ENCODE results near the gene SDR39U1. TPM values are rescaled to one million over a fixed set of nuclear protein-coding genes. Genes with fewer than 3 reads are reported as not detected.

SDR39U1 gene
- total RNA-seq, 4 donors from 2014 or later: 12.8 to 87.5 (median 33.0) TPM

DNA sequence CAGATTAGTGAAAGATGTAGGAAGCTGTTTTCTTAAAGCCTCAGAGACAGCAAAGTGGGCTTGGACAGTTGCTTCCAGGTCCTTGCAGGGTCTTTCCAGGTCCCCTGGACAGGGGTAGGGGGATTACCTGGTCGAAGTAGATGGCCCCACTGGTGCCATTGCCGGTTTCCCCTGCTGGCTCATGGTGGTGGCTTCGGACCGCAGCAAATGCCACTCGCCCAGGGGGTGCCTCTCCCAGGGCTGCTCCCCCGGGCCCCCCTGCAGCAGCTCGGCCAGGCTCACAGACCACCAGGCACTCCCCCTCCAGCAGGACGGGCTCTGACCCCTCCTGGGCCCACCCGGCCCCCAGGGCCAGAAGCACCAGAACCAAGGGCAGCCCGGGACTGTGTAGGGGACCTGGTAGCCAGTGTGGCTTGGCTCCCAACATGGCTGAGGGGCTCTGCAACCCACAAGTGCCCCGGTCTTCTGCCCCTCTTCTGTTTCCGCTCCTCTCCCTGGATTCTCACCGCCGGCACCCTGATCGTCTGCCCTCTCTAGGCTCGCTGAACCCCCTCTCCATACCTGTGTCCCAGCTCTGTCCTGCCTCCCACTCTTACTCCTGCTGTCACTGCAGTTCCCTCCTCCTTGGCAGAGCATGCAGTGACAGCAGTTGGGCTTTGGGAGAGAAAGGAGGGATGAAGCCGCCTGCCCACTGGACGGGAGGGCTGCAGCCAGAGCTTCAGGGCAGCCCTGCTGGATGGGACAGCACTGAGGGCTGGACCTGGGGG, 13.8 kb downstream of the SDR39U1 start:
- peaks cover 0 to 11% of the 10 kb centered on the region in 2 donors for H3K4me1 ChIP-seq
- no peaks in the 10 kb centered on the region for H3K27me3 ChIP-seq
- H3K36me3 ChIP-seq: no peaks in the 10 kb centered on the region
- intact Hi-C loops (cut with DNase I; ENCODE audit: low total_unique reads): no loop called here
- no peaks in the 10 kb centered on the region for H3K9me3 ChIP-seq
- H3K4me3 ChIP-seq: peak overlapping the region in 1 of 2 donors; percentile 82
- peak overlapping the region; percentile 85 to 95 for H3K27ac ChIP-seq
- peak in 1 of 2 donors; percentile 22 for DNase-seq
- no peak for TF ChIP-seq POLR2A (IDR thresholded peaks at IDR 0.05)
- TF ChIP-seq, protein P1, sequence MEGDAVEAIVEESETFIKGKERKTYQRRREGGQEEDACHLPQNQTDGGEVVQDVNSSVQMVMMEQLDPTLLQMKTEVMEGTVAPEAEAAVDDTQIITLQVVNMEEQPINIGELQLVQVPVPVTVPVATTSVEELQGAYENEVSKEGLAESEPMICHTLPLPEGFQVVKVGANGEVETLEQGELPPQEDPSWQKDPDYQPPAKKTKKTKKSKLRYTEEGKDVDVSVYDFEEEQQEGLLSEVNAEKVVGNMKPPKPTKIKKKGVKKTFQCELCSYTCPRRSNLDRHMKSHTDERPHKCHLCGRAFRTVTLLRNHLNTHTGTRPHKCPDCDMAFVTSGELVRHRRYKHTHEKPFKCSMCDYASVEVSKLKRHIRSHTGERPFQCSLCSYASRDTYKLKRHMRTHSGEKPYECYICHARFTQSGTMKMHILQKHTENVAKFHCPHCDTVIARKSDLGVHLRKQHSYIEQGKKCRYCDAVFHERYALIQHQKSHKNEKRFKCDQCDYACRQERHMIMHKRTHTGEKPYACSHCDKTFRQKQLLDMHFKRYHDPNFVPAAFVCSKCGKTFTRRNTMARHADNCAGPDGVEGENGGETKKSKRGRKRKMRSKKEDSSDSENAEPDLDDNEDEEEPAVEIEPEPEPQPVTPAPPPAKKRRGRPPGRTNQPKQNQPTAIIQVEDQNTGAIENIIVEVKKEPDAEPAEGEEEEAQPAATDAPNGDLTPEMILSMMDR (IDR thresholded peaks at IDR 0.05): no peak

DNA sequence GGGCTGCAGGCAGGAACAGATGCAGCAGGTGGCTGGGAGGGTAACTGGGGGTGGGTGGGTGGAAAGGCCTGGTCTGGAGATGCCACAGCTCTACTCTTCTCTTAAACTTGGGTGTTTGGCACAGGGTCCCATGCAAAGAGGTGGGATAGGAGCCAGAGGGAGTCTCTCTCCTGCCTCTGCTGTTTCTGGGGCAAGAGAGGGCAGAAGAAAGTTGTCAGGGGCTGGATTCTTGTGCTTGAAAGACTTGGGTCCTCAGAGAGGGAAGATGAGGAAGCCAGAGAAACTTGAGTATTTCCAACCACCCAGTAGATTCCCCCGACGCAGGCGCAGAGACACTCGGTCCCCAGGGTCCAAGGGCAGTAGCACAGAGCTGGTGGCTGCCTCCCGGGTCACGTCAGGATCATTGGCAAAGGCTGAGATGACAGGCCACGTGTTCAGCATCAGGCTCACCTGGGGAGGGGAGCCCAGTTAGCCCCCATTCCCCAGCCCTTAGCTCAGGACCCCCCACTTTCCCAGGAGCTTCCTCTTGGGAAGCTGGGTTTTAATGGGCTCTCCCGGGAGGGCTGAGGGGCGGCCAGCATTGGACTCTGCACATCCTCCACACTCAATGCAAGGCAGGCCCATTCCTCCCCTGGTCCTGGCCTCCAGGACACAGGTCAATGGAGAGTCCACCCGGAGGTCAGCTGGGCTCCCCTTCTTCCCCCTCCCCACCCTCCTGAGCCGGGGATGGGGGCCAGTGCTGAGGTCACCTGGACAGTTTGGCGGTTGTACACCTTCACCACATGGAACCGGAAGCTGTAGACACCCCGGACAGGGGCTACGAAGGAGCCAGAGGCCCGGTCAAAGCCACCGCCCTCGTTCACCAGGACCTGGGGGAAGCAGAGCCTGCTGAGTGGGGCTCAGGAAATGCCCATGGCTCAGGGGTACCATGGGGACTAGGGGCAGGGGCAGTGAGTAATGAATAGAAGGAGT, 14.8 kb downstream of the SDR39U1 start:
- no peaks in the 10 kb centered on the region for H3K27me3 ChIP-seq
- intact Hi-C loops (cut with DNase I; ENCODE audit: low total_unique reads): no loop called here
- no peaks in the 10 kb centered on the region for H3K9me3 ChIP-seq
- H3K4me3 ChIP-seq: no peak overlapping the region
- H3K4me1 ChIP-seq: peaks cover 0 to 11% of the 10 kb centered on the region in 2 donors
- no peaks in the 10 kb centered on the region for H3K36me3 ChIP-seq
- H3K27ac ChIP-seq: peak overlapping the region in 1 of 2 donors; percentile 85
- DNase-seq: peak in 1 of 2 donors; percentile 21
- TF ChIP-seq POLR2A (IDR thresholded peaks at IDR 0.05): no peak
- TF ChIP-seq, protein P1 (IDR thresholded peaks at IDR 0.05): no peak

DNA sequence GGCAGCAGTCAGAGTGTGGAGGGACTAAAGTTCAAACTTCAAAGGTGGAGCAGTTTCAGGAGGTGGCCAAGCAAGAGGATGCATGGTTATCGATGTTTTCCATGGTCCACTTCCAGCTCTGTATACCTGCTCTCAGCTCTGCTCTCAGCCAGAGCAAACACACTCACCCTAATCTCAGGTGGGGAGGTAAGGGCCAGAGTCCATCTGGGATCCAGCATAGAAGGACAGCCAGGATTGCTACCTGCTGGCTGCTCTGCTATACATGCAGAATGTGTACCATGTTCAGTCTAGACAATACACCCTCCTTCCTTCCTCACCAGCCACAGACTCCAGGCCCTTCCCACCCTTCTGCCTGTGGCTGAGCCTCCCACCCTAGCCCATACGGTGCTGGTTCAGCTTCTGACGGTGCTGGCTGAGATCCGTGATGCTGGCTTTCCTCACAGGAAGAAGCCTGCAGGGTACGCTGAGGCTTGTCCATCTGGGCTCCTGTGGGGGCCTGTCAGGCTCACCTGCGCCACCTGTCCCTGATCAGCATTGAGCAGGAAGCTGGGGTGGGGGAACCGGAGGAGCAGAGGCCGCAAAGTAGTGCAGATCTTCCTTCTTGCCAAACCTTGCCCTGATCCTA, 15.6 kb downstream of the SDR39U1 start:
- Histone ChIP-seq H3K36me3 (no peaks in the 10 kb centered on the region), H3K4me1 (peaks cover 0 to 6% of the 10 kb centered on the region in 2 donors), H3K27me3 (no peaks in the 10 kb centered on the region), H3K4me3 (no peak overlapping the region), H3K9me3 (no peaks in the 10 kb centered on the region), H3K27ac (no peak overlapping the region)
- intact Hi-C loops (cut with DNase I; ENCODE audit: low total_unique reads): no loop called here
- TF ChIP-seq POLR2A (IDR thresholded peaks at IDR 0.05): no peak
- TF ChIP-seq, protein P1 (IDR thresholded peaks at IDR 0.05): no peak
- DNase-seq: peak in 1 of 2 donors; percentile 12

DNA sequence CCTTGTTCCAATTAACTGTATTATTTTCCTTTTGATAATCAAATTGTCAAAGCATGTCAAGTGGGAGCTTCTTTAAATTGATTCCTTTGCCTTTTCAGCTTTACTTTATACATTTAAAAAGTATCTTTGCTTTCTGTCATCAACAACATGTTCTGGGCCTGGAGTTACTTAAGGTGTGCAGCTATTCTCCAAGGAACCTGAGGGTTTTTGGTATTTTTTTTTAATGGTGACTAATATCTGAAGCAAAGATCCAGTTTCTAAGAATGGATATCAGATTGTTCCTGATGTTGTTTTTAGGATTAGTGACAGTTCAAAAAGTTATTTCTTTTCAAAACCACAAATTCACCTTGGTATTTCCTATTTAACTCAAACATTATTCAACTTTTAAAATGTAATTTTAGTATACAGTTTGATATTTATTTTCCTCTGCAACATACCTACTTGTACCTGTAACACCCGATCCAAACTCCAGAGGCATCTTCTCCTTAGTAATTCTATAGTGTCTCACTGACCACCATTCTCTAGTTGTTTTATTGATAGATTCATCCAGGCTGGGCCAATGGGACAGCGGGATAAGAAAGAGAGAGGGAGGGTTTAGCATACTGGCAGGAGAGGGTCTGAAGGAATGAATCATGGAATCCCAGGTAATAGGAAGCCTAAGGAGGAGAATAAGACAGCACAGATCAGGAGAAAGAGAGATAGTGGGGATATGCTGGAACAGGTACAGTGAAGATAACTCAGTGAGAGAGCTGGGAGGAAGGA, 16.2 kb downstream of the SDR39U1 start:
- Histone ChIP-seq H3K4me3 (no peak overlapping the region), H3K9me3 (no peaks in the 10 kb centered on the region), H3K27ac (peak overlapping the region in 1 of 2 donors; percentile 17), H3K27me3 (no peaks in the 10 kb centered on the region), H3K36me3 (no peaks in the 10 kb centered on the region), H3K4me1 (peaks cover 0 to 1% of the 10 kb centered on the region in 2 donors)
- TF ChIP-seq POLR2A (IDR thresholded peaks at IDR 0.05): no peak
- TF ChIP-seq, protein P1 (IDR thresholded peaks at IDR 0.05): no peak
- intact Hi-C loops (cut with DNase I; ENCODE audit: low total_unique reads): no loop called here
- no peak for DNase-seq

All from uterus (tissue), 4 donors.